ENCODE results near the gene SMIM3.

- TF ChIP-seq CTCF (IDR thresholded peaks at IDR 0.05) (no peak), POLR2A (IDR thresholded peaks at IDR 0.05) (no peak)
These were observed 8.3 kb downstream of the SMIM3 start for GRCh38 chr5:150786876-150787275.
